Measurements from ENCODE around the gene ST8SIA1. TPM values are rescaled to one million over a fixed set of nuclear protein-coding genes. Genes with fewer than 3 reads are reported as not detected.

Gene ST8SIA1
- total and polyA plus RNA-seq, 2 experiments from 2014 or later = 5.3 to 10.1 TPM

DNA sequence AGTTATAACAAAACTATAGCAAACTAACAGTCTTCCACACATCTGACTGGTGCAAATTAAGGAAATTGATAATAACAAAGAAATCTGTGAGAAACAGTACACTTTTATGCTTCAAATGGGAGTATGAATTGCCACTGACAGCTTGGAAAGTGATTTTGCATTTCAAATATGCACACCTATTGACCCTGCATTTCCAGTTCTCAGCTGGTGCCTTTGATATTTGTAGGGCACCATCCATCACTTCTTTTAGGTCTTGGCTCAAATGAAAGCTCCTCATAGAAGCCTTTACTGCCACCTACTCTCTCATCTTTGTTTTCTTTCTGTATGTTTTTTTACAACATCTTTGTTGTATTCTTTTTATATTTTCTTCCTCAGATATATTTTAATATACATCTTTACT lies 125.1 kb downstream of the ST8SIA1 start:
- TF ChIP-seq, protein P1, sequence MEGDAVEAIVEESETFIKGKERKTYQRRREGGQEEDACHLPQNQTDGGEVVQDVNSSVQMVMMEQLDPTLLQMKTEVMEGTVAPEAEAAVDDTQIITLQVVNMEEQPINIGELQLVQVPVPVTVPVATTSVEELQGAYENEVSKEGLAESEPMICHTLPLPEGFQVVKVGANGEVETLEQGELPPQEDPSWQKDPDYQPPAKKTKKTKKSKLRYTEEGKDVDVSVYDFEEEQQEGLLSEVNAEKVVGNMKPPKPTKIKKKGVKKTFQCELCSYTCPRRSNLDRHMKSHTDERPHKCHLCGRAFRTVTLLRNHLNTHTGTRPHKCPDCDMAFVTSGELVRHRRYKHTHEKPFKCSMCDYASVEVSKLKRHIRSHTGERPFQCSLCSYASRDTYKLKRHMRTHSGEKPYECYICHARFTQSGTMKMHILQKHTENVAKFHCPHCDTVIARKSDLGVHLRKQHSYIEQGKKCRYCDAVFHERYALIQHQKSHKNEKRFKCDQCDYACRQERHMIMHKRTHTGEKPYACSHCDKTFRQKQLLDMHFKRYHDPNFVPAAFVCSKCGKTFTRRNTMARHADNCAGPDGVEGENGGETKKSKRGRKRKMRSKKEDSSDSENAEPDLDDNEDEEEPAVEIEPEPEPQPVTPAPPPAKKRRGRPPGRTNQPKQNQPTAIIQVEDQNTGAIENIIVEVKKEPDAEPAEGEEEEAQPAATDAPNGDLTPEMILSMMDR (IDR thresholded peaks at IDR 0.05; ENCODE audit: low read depth, low read length) = no peak
- Histone ChIP-seq H3K4me3 (no peak overlapping the region), H3K27me3 (no peaks in the 10 kb centered on the region), H3K4me1 (ENCODE audit: low read depth) (no peaks in the 10 kb centered on the region), H3K27ac (no peak overlapping the region), H3K9me3 (ENCODE audit: low read depth) (no peaks in the 10 kb centered on the region), H3K36me3 (no peaks in the 10 kb centered on the region)
- DNase-seq (ENCODE audit: low read depth in 1 of 2, low spot score in 1 of 2) = no peak

DNA sequence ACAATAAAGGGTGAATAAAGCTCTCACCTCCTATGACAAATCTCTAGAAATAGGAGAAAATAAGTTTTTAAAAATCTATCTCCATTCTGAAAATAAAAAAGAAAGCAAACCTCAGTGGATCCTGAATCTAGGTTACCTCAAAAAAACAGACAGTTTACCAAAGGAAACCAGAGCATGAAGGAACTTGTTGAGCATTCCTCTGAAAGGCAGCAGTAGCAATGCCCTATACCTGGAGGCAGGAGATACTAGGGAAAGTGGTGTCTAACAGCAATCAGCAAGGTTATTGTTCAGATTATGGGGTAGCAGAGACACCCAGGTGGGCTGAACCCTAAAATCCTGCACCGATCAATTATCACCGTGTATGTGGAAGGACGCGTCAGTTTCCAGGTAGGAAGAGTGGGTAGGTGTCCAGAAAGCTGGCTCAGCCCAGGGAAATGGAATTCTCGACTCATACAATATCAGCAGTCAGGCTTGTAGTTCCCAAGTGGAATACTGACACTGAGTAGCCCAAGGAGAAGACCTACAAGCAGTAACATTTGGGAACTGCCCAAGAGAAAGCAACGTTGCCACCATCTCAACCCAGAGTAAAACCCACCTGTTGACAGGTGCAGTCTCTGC lies 128.3 kb downstream of the ST8SIA1 start:
- DNase-seq (ENCODE audit: low read depth in 1 of 2, low spot score in 1 of 2) = no peak
- Histone ChIP-seq H3K27me3 (no peaks in the 10 kb centered on the region), H3K4me3 (no peak overlapping the region), H3K36me3 (no peaks in the 10 kb centered on the region), H3K4me1 (ENCODE audit: low read depth) (no peaks in the 10 kb centered on the region), H3K27ac (no peak overlapping the region), H3K9me3 (ENCODE audit: low read depth) (no peaks in the 10 kb centered on the region)
- TF ChIP-seq, protein P1 (IDR thresholded peaks at IDR 0.05; ENCODE audit: low read depth, low read length) = no peak

DNA sequence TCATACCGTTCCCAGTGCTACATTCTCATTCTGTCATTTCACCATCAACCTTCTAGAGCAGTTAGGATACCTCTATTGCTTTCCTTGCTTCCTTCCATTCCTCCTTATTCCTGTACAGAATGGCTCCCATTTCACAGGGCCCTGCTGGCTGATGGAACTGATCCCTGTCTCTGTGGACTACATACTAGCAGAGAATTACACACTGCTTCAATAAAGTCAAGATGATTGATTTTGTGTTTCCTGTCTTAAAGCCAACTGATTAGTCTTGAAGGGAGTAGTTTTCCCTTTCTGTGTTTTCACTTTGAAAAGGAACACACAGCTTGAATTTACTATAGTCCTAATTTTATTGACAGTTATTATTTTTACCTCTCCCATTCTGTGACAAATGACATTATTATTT lies 130.1 kb downstream of the ST8SIA1 start:
- TF ChIP-seq, protein P1 (IDR thresholded peaks at IDR 0.05; ENCODE audit: low read depth, low read length) = no peak
- Histone ChIP-seq H3K9me3 (ENCODE audit: low read depth) (no peaks in the 10 kb centered on the region), H3K4me3 (no peak overlapping the region), H3K27ac (no peak overlapping the region), H3K4me1 (ENCODE audit: low read depth) (no peaks in the 10 kb centered on the region), H3K27me3 (no peaks in the 10 kb centered on the region), H3K36me3 (no peaks in the 10 kb centered on the region)
- DNase-seq (ENCODE audit: low read depth in 1 of 2, low spot score in 1 of 2) = no peak

DNA sequence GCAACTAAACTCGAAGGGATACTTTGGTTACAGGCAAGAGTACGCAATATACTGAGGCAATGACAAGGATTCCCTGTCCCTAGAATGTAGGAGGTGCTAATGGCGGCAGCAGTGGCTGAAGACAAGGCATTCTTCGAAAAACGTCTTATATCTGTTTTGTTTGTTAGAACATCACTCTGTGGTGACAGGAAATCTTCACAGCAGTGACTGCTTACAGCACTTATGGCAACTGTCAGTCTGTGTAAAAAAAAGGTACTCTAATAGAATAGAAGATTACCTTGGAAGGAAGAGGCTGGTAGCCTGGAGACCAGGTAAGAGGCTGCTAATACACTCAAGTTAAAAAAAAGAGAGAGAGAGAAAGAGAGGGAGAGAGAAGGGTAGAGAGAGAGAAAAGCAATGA lies 131.7 kb downstream of the ST8SIA1 start:
- H3K4me1 ChIP-seq (ENCODE audit: low read depth) = no peaks in the 10 kb centered on the region
- no peaks in the 10 kb centered on the region for H3K27me3 ChIP-seq
- TF ChIP-seq, protein P1 (IDR thresholded peaks at IDR 0.05; ENCODE audit: low read depth, low read length) = no peak
- H3K27ac ChIP-seq = no peak overlapping the region
- no peak for DNase-seq (ENCODE audit: low read depth in 1 of 2, low spot score in 1 of 2)
- no peaks in the 10 kb centered on the region for H3K36me3 ChIP-seq
- H3K4me3 ChIP-seq = no peak overlapping the region
- no peaks in the 10 kb centered on the region for H3K9me3 ChIP-seq (ENCODE audit: low read depth)

DNA sequence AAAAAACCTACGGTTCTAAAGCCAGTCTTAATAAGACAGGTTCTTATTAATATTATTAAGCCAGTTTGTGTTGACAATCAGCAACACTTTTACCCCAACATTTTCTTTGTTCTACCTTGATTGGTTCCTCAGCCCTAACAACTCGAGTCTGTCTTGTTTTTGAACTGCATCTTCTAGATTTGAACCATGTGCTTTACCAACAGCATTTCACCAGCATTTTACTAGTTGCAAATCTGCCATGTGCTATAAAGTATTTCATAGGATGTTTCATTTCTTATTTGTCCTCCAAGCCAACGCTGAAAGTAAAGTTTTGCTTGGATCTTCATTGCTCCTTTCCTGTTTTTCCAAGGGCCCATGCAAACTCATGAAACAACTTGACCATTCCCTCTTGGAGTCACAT lies 133.4 kb downstream of the ST8SIA1 start:
- Histone ChIP-seq H3K4me1 (ENCODE audit: low read depth) (no peaks in the 10 kb centered on the region), H3K4me3 (no peak overlapping the region), H3K27ac (no peak overlapping the region), H3K36me3 (no peaks in the 10 kb centered on the region), H3K27me3 (no peaks in the 10 kb centered on the region), H3K9me3 (ENCODE audit: low read depth) (no peaks in the 10 kb centered on the region)
- no peak for DNase-seq (ENCODE audit: low read depth in 1 of 2, low spot score in 1 of 2)
- TF ChIP-seq, protein P1 (IDR thresholded peaks at IDR 0.05; ENCODE audit: low read depth, low read length) = no peak
